Uterus (tissue), 2 donors: Measurements from ENCODE around the gene NDUFV3.

Experiments
- POLR2A ChIP-seq, 2 donors: fragments of 450-650 bp; IDR thresholded peaks; one replicate each; pipeline ENCODE4 v1.6.1; 2016; ENCODE audit warnings: antibody characterized with exemption in 2 of 2, mild to moderate bottlenecking in 1 of 2, moderate library complexity in 1 of 2
- TF ChIP-seq, protein P1 (sequence below), 4 experiments: fragments of 200-600 bp in 2 of 4; fragments of 450-650 bp in 2 of 4; sonication (generic) in 2 of 4; IDR thresholded peaks; one replicate each; pipeline ENCODE4 v1.5.1; 2016 to 2019; ENCODE audit warnings: antibody characterized with exemption in 4 of 4, mild to moderate bottlenecking in 2 of 4, moderate library complexity in 1 of 4

DNA sequence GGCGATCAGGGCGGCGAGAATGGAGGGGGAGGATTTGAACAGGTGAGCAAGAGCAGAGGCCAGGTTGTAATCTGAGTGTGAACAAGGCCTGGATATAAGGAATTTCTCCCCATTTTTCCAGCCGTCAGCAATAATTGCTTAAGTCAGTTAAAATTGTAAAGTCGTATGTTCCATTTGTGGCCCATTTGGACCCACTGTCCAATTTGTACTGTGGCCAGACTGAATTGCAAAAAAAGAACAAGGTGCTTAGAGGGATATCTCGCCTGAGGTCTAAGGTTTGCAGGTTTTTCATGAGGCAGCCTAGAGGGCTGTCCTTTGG lies 31.3 kb downstream of the NDUFV3 start:
- no peak for TF ChIP-seq POLR2A (IDR thresholded peaks at IDR 0.05)
- TF ChIP-seq, protein P1, sequence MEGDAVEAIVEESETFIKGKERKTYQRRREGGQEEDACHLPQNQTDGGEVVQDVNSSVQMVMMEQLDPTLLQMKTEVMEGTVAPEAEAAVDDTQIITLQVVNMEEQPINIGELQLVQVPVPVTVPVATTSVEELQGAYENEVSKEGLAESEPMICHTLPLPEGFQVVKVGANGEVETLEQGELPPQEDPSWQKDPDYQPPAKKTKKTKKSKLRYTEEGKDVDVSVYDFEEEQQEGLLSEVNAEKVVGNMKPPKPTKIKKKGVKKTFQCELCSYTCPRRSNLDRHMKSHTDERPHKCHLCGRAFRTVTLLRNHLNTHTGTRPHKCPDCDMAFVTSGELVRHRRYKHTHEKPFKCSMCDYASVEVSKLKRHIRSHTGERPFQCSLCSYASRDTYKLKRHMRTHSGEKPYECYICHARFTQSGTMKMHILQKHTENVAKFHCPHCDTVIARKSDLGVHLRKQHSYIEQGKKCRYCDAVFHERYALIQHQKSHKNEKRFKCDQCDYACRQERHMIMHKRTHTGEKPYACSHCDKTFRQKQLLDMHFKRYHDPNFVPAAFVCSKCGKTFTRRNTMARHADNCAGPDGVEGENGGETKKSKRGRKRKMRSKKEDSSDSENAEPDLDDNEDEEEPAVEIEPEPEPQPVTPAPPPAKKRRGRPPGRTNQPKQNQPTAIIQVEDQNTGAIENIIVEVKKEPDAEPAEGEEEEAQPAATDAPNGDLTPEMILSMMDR (IDR thresholded peaks at IDR 0.05): no peak
